ENCODE results near the gene CACNA1G.

Gene CACNA1G

DNA sequence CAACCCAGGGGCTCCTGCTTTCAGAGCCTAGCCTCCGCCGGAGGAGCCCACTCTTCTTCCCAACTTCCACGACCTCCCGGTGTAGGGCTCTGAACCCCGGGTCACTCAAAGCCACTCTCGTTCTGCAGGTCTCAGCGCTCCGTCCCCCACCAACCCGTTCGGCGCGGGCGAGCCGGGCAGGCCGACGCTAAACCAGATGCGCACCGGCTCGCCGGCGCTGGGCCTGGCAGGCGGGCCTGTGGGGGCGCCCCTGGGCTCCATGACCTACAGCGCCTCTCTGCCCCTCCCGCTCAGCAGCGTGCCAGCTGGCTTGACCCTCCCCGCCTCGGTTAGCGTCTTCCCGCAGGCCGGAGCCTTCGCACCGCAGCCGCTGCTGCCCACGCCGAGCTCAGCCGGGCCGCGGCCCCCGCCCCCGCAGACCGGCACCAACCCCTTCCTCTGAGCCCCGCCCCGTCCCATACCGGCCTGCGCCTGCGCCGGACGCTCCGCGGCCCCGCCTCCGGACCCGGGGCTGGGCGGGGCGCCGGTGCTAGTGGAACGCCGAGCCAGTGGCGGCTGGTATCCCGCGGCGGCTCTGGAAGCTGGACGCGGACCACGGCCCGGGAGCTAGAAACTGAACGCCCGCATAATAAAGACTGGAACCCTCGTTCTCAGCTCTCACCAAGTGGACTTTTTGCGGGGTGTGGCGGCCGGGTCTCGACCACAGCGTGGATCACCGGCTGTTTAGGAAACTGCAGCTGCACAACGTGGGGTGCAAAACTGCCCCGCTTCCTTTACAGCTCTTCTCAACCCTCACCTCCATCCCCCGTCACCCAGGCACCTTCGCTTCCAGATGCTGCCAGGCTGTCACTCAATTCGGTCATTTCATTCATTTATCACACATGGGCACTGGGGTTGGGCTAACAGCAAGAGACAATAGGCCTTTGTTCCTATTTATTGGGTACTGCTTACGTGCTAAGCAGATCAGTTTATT is 18.5 kb upstream of the CACNA1G start:
- Histone ChIP-seq H3K4me1 (ENCODE audit: control insufficient read depth, insufficient read depth, low read depth, low read length) (peaks cover 19% of the 10 kb centered on the region), H3K18ac (ENCODE audit: low read depth in 1 of 2, low read length in 2 of 2) (peak overlapping the region; percentile 74 to 80), H2AK5ac (ENCODE audit: low read length, severe bottlenecking) (no peak overlapping the region), H3K4me2 (ENCODE audit: low read length, poor library complexity, severe bottlenecking) (peak overlapping the region; percentile 76), H2BK12ac (ENCODE audit: low read length in 2 of 2) (peak overlapping the region in 1 of 2 experiments; percentile 68), H3K9ac (ENCODE audit: low read length) (peak overlapping the region; percentile 87), H3K4me3 (ENCODE audit: insufficient read depth in 1 of 2, low read depth in 1 of 2, low read length in 2 of 2) (peak overlapping the region; percentile 64 to 86), H2BK5ac (ENCODE audit: low read depth, low read length, poor library complexity, severe bottlenecking) (no peak overlapping the region), H4K8ac (ENCODE audit: low read length) (peak overlapping the region; percentile 97), H3K79me1 (replicated peaks; ENCODE audit: low read length, poor library complexity, severe bottlenecking) (no peaks in the 10 kb centered on the region), H3K27ac (ENCODE audit: low read length, poor library complexity, severe bottlenecking) (peak overlapping the region; percentile 12), H4K91ac (ENCODE audit: low read length) (peak overlapping the region; percentile 81), H2BK15ac (ENCODE audit: low read depth, poor library complexity, severe bottlenecking) (no peak overlapping the region), H2BK120ac (ENCODE audit: low read depth, low read length) (no peak overlapping the region), H3K9me3 (ENCODE audit: control insufficient read depth, low read length) (no peaks in the 10 kb centered on the region), H3K27me3 (ENCODE audit: control insufficient read depth in 1 of 2, insufficient read depth in 1 of 2, low read length in 2 of 2) (peaks cover 0 to 5% of the 10 kb centered on the region in 2 experiments), H3K23ac (ENCODE audit: low read length in 2 of 2) (no peak overlapping the region), H3K4ac (ENCODE audit: low read depth in 1 of 2, low read length in 2 of 2) (peak overlapping the region in 1 of 2 experiments; percentile 84), H3K36me3 (ENCODE audit: control insufficient read depth in 1 of 2, insufficient read depth in 2 of 2, low read depth in 1 of 2, low read length in 2 of 2) (peaks cover 0 to 3% of the 10 kb centered on the region in 2 experiments), H3K14ac (ENCODE audit: low read length in 2 of 2) (peak overlapping the region in 1 of 2 experiments; percentile 92), H2AFZ (ENCODE audit: low read depth, low read length) (peak overlapping the region; percentile 90)
- DNase-seq: peak; percentile 79
- 4% methylated on average over 82 of the region's 82 CpGs for WGBS

DNA sequence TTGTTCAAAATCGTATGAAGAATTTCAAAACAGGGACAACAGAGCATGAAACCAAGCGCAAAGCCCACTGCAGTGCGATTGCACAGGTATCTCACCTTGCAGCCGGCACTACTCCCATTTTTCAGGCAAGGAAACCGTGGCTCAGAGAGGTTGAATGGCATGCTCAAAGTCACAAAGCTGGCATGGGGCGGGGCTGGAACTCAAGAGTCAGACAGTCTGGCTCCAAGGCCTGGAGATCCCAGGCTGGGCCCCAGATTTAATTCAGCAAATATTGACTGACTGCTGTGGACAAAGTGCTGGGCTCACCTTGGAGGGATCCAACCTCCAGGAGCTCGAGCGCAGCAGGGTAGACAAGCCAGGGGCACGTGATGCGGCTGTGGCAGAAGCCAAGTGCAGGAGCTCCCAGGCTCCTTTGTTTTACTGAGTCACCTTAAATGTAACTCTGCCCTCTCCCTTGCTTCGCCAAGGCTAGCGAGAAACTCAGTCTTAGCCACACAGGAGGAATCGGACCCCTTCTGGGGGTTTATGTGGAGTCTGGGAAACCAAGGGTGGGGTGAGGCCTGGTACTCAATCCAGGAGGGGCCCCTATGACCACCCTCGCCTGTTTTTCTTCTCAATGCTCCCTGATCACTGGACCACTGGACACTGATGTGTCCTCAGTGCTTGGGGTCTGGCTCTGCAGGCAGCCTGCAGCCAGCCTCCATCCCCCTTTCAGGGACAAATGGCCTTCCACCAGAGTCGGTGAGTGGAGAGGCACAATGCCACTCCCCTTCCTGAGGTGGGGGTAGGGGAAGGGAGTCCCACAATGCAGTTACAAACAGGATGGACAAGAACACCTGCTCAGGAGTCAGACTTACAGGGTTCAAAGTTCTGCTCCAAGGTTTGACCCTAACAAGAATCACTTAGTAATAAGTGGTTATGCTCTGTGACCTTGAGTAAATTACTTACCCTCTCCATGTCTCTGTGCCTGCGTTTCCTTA is 17.4 kb upstream of the CACNA1G start:
- no peak overlapping the region for H2BK12ac ChIP-seq (ENCODE audit: low read length in 2 of 2)
- no peak overlapping the region for H3K14ac ChIP-seq (ENCODE audit: low read length in 2 of 2)

DNA sequence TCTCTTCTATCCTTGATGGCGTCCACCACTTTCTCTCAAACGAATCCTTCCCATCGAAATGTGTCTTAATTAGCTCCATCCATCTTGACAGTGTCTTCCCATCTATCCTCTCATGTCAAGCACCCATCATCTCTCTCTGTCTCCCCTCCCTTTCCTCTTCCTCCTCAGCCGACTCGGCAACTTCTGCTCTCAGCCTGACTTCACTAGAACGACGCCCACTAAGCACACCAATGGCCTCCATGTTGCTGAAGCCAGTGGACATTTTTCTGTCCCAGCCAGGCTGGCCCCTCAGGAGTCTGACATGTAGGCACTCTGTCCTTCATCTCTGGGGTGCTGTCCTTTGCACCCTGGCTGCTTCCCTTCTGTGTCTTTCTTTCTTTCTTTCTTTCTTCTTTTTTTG is 16.0 kb upstream of the CACNA1G start:
- Histone ChIP-seq H3K14ac (ENCODE audit: low read length in 2 of 2) (no peak overlapping the region), H3K4me1 (ENCODE audit: control insufficient read depth, insufficient read depth, low read depth, low read length) (peaks cover 28% of the 10 kb centered on the region), H2AFZ (ENCODE audit: low read depth, low read length) (no peak overlapping the region), H3K18ac (ENCODE audit: low read depth in 1 of 2, low read length in 2 of 2) (no peak overlapping the region), H3K79me1 (replicated peaks; ENCODE audit: low read length, poor library complexity, severe bottlenecking) (peaks cover 11% of the 10 kb centered on the region), H3K36me3 (ENCODE audit: control insufficient read depth in 1 of 2, insufficient read depth in 2 of 2, low read depth in 1 of 2, low read length in 2 of 2) (peaks cover 9 to 14% of the 10 kb centered on the region in 2 experiments), H3K9me3 (ENCODE audit: control insufficient read depth, low read length) (no peaks in the 10 kb centered on the region), H4K91ac (ENCODE audit: low read length) (no peak overlapping the region), H2BK12ac (ENCODE audit: low read length in 2 of 2) (no peak overlapping the region), H3K4me2 (ENCODE audit: low read length, poor library complexity, severe bottlenecking) (no peak overlapping the region), H2BK5ac (ENCODE audit: low read depth, low read length, poor library complexity, severe bottlenecking) (no peak overlapping the region), H3K27me3 (ENCODE audit: control insufficient read depth in 1 of 2, insufficient read depth in 1 of 2, low read length in 2 of 2) (peaks cover 0 to 5% of the 10 kb centered on the region in 2 experiments), H3K27ac (ENCODE audit: low read length, poor library complexity, severe bottlenecking) (no peak overlapping the region), H3K23ac (ENCODE audit: low read length in 2 of 2) (no peak overlapping the region), H3K4me3 (ENCODE audit: insufficient read depth in 1 of 2, low read depth in 1 of 2, low read length in 2 of 2) (no peak overlapping the region), H3K4ac (ENCODE audit: low read depth in 1 of 2, low read length in 2 of 2) (no peak overlapping the region), H2AK5ac (ENCODE audit: low read length, severe bottlenecking) (no peak overlapping the region), H2BK120ac (ENCODE audit: low read depth, low read length) (no peak overlapping the region), H2BK15ac (ENCODE audit: low read depth, poor library complexity, severe bottlenecking) (no peak overlapping the region), H3K9ac (ENCODE audit: low read length) (no peak overlapping the region), H4K8ac (ENCODE audit: low read length) (no peak overlapping the region)
- no peak for DNase-seq
- WGBS: 86% methylated on average over 7 of the region's 7 CpGs

More for the DNA sequence above, 17.4 kb upstream of the CACNA1G start:
- WGBS: 89% methylated on average over 16 of the region's 16 CpGs
- no peak overlapping the region for H3K18ac ChIP-seq (ENCODE audit: low read depth in 1 of 2, low read length in 2 of 2)
- peak overlapping the region; percentile 87 for H3K9ac ChIP-seq (ENCODE audit: low read length)
- H4K91ac ChIP-seq (ENCODE audit: low read length): no peak overlapping the region
- H4K8ac ChIP-seq (ENCODE audit: low read length): peak overlapping the region; percentile 35
- H3K27ac ChIP-seq (ENCODE audit: low read length, poor library complexity, severe bottlenecking): no peak overlapping the region
- H2AFZ ChIP-seq (ENCODE audit: low read depth, low read length): peak overlapping the region; percentile 44
- H3K4me1 ChIP-seq (ENCODE audit: control insufficient read depth, insufficient read depth, low read depth, low read length): peaks cover 25% of the 10 kb centered on the region
- H2BK15ac ChIP-seq (ENCODE audit: low read depth, poor library complexity, severe bottlenecking): no peak overlapping the region
- H3K27me3 ChIP-seq (ENCODE audit: control insufficient read depth in 1 of 2, insufficient read depth in 1 of 2, low read length in 2 of 2): peaks cover 0 to 5% of the 10 kb centered on the region in 2 experiments
- H3K36me3 ChIP-seq (ENCODE audit: control insufficient read depth in 1 of 2, insufficient read depth in 2 of 2, low read depth in 1 of 2, low read length in 2 of 2): peaks cover 0 to under 1% of the 10 kb centered on the region in 2 experiments
- no peak overlapping the region for H2AK5ac ChIP-seq (ENCODE audit: low read length, severe bottlenecking)
- peak overlapping the region in 1 of 2 experiments; percentile 86 for H3K4me3 ChIP-seq (ENCODE audit: insufficient read depth in 1 of 2, low read depth in 1 of 2, low read length in 2 of 2)
- no peak overlapping the region for H3K4me2 ChIP-seq (ENCODE audit: low read length, poor library complexity, severe bottlenecking)
- no peak overlapping the region for H2BK120ac ChIP-seq (ENCODE audit: low read depth, low read length)
- DNase-seq: no peak
- H3K23ac ChIP-seq (ENCODE audit: low read length in 2 of 2): no peak overlapping the region
- no peak overlapping the region for H2BK5ac ChIP-seq (ENCODE audit: low read depth, low read length, poor library complexity, severe bottlenecking)
- peak overlapping the region in 1 of 2 experiments; percentile 49 for H3K4ac ChIP-seq (ENCODE audit: low read depth in 1 of 2, low read length in 2 of 2)
- H3K79me1 ChIP-seq (replicated peaks; ENCODE audit: low read length, poor library complexity, severe bottlenecking): peaks cover 6% of the 10 kb centered on the region
- no peaks in the 10 kb centered on the region for H3K9me3 ChIP-seq (ENCODE audit: control insufficient read depth, low read length)
